NCI-H510A treated with DMSO at 0.1 percent for 48 hours (cell line): ENCODE data around the gene PDCD1LG2.
"Not testable (repeated sequence)": the region's sequence is repeated elsewhere in the genome, so short reads cannot be mapped to it uniquely, and the experiment has no call there.

Source experiments
- DNase-seq: peaks from one replicate; lab custom pipeline; 2025; lab: John Stamatoyannopoulos, UW

Gene PDCD1LG2

DNA sequence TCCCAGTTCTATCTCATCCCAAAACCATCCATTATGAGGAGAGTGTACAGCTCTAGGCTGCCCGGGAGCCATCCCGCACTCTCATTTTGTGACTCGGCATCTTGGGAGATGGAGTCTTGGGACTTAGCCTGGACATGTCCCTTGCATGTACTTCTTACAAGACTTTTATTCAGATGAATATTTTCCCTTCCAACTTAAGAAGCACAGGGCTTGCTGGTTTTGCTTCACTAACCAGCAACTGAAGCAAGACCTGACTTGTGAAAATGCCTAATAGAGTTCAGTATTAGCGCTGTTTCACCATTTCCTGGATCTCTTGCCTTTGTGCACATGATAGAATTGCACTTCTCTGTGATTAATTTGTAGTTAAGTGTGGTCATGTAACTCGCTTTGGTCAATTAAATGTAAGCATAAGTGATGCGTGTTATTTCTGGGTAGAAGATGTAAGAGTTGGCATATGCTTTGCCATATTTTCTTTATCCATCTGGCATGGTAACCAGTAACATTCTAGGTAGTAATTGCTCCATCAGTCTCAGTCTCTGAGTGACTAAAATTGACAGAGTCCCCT, 55.8 kb downstream of the PDCD1LG2 start:
- no peak for DNase-seq

DNA sequence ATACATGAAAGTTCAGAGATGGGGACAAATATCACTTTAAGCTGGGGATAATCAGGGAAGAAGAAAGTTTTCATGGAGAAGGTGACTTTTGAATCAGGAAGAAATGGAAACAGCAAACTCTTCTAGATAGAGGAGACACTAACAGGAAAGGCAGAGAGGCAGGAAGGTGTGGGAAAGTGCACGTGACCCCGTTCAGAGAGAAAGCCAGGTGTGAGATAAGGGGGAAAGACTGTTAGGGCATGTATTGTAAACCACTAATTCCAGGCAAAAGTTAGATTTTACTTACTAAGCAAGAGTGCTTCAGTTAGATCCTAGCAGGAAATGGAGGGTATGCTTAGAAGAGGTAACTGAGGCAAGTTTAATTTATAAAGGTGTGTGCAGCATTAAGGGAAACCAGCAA, 58.5 kb downstream of the PDCD1LG2 start:
- no peak for DNase-seq

DNA sequence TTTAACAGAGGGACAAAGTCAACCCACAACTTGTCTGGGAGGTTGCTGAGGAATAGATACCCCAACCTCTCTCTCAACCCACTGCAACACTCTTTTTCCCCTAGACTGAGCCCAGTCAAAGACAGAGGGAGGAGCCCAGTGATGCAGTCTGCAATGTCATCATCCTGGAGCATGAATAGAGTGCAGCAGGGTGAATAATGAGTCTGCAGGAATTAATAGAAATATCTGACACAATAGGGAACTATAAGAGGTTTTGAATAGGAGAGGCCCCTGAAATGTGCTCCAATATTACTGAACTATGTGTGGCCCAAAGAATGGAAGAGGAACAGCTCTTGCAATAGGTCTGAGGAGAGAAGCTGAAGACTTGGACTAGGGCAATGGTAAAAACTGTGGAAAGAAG, 59.1 kb downstream of the PDCD1LG2 start:
- DNase-seq = no peak

GRCh38 chr9:5569891-5570290, 59.6 kb downstream of the PDCD1LG2 start:
- DNase-seq = no peak

GRCh38 chr9:5571629-5572232, 61.4 kb downstream of the PDCD1LG2 start:
- no peak for DNase-seq

DNA sequence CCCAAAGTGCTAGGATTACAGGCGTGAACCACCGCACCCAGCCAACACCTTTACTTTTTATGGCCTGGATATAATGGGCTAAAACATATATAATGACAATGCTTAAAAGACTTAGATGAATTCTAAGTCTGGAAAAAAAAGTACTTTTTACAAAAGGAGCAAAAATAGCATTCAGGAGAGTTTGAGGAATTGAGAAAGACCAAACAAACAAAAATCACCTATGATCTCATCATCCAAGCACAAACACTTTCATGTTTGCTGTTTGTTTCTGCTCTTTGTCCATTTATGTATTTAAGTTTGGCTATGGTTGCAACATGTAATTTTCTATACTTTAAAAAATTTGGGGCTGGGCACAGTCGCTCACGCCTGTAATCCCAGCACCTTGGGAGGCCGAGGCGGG, 63.8 kb downstream of the PDCD1LG2 start:
- DNase-seq = no peak

DNA sequence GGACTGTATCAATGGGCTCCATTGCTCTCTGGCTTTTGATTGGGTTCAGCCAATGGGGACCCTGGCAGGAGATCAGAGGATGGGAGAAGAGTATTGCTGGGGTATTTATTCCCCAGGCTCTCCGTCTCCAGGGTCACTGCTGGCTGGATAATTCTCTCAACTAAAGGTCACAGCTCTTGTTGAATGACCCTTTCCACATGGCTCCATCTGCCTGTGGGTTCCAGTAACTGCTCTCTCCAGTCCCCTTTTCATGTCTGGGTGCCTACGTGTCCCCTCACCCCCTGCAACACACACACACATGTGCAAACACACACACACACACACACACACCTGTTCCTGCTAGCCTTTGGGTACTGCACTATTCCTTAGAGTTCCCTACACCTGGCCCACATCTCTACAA, 64.7 kb downstream of the PDCD1LG2 start:
- no peak for DNase-seq

DNA sequence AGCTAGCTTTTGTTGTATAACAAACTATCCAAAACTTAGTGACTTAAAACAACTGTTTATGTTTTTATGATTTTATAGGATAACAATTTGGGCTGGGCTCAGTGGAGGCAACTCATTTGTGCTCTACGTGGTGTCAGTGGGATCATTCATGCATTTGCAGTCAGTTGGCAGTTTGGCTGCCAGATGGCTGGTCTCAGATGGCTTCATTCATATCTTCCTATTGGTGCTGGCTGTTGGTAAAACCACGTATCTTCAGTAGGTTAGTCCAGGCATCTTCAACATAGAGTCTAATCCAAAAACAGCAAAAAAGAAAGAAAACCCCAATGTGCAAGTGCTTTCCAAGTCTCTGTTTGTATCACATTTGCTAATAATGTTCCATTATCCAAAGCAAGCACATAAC, 66.9 kb downstream of the PDCD1LG2 start:
- DNase-seq = no peak

DNA sequence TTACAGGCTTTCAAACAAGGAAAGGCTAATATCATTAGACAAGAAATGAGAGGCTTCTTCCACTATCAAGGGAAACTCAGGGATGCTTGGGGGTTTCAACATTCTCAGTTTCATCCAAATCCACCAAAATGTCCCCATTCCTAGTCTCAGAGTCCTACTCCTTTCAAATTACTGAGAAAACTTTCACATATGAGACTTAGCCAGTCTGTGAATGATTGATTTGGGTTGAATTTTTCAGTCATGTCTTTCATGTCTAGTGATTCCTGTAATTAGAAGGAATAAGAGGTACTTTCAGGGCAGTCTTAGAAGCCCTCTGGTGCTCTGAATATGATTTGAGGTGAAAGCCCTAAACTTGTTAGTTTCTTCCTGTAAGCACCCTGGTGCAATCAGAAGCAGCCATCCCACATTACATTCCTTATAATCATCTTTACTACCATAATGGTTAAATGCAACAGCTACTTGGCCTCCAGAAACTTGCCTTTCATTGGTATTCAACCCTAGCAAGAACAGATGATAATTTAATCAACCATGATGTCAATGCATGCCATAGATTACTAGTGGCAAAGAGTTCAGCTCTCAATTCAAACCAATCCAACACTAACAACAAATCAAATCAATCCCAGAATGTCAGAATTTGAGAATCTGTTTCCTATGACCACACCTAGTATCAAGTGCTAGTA, 67.8 kb downstream of the PDCD1LG2 start:
- DNase-seq = no peak

DNA sequence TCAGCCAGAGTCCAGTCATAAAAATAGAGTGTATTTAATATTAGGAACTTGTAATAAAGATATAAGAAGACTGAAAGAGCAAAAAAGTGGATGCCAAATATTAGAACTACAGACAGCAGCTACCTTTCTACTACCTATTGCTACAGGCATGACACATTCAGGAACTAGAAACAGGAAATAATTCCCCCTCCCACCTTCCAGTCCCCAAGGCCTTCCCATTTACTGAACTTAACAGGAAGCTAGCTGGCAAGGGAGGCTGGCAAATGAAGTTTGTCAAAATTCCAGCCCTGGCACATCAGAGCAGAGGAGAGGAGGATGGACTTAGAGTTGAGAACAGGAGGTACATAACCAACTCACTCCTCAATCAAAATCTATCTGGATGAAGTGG, 68.4 kb downstream of the PDCD1LG2 start:
- no peak for DNase-seq

- DNase-seq = no peak
Observed at GRCh38 chr9:5579881-5580280, 69.5 kb downstream of the PDCD1LG2 start.

DNA sequence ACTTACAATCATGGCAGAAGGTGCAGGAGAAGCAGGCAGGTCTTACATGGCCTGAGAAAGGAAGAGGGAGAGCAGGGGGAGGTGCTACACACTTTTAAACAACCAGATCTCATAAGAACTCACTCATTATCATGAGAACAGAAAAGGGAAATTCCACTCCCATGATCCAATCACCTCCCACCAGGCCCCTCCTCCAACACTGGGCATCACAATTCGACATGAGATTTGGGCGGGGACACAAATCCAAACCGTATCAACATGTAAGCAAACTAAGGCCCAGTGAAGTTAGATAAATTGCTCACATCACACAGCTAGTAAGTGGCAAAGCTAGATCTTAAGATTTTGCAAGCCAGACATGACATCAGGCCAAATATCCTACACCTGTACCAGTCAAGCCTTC, 70.3 kb downstream of the PDCD1LG2 start:
- no peak for DNase-seq

DNA sequence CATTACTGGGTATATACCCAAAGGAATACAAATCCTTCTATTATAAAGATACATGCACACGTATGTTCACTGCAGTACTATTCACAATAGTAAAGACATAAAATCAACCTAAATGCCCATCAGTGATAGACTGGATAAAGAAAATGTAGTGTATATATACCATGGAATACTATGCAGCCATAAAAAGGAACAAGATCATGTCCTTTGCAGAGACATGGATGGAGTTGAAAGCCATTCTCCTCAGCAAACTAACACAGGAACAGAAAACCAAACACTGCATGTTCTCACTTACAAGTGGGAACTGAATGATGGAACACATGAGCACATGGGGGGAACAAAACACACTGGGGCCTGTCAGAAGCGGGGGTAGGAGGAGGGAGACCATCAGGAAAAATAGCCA, 71.4 kb downstream of the PDCD1LG2 start:
- not testable (repeated sequence) for DNase-seq

DNA sequence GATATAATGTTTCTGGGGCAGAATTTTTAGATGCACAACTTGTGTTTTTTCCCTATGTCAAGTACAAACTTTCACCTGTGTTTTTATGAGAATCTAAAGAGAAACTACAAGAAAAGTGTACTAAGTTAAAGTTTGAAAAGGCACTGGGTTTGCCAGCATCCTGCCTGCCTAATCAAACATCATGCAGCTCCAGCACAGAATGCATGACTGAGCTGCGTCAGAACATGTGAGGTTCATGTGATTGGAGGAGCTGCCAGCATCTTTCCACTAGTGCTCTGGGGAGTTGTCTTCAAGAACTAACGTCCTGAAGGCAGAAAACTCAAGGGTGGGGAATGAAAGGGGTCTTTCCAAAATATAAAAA, 72.5 kb downstream of the PDCD1LG2 start:
- DNase-seq = no peak

- no peak for DNase-seq
Observed at GRCh38 chr9:5586391-5586802, 76.1 kb downstream of the PDCD1LG2 start.

- DNase-seq = no peak
Observed at GRCh38 chr9:5587024-5587423, 76.7 kb downstream of the PDCD1LG2 start.

- no peak for DNase-seq
Observed at GRCh38 chr9:5592231-5592630, 81.9 kb downstream of the PDCD1LG2 start.

DNA sequence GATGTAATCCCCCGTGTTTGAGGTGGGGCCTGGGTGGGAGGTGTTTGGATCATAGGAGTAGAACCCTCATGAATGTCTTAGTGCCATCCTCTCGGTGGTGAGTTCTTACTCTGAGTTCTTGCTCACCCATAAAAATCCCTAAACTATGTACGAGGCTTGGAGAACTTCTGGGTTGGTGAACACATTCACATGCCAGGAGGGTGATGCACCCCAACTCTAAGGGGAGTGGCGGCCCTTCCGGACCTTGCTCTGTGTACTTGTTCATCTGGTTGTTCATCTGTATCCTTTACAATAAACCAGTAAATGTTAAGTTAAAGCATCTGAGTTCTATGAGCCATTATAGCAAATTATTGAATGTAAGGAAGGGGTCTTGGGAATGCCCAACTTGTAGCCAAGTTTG, 82.6 kb downstream of the PDCD1LG2 start:
- no peak for DNase-seq

DNA sequence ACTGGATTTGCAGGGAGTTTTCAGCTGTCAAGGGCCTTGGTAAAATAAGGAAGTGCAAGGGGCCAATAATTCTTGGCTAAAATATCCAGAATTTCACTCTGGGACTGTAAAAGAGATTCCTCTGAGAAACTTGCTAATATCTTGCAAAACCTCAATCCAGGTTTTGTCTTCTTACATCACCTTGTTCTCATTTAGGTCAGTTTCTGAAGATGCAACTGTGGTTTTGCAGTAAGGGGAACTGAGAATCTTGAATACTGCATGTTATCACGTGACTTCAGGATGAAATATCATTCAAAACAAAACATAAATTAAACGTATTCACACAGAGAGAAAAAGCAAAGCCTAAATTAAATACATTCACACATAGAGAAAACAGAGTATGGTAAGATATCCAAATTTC, 83.6 kb downstream of the PDCD1LG2 start:
- no peak for DNase-seq

- no peak for DNase-seq
Observed at GRCh38 chr9:5596173-5596572, 85.8 kb downstream of the PDCD1LG2 start.

DNA sequence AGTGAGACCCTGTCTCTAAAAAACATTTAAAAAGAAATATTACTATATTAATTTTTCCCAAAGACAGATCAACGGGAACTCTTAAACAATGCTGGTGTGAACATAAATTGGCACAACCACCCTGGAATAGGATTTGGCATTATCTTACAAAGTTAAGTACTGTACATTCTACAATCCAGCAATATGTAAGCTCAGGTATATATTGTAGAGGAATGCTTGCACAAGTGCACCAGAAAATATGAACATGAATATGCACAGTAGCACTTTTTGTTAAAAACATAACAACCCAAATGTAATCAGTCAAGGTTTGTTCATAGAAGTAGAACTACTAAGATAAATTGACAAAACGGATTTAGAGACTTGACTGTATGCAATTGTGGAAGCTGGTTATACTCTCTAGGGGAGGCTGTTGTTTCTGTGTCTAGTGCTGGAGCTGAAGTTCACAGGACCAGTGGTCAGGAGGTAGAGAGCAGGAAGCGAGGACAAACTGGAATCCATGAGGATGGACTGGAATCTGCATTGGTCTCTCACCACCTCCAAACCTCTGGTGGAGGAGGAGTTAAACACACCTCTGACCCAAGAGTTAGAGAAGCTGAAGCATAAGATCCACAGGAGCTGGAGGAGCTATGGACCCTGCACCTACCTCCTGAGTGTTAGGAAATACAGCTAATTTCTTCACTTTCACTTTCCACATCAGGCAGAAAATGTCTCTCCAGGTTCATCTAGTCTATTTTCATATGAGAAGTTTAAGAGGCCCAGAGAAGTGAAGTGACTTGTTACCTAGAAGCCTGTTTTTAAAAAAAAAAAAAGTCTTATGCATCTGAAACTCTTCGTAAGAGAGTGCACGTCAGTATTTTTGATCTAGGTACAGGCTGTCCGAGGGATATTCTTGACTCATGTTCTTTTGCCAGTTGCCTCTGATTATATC, 98.2 kb downstream of the PDCD1LG2 start:
- no peak for DNase-seq

GRCh38 chr9:5609226-5609596, 98.9 kb downstream of the PDCD1LG2 start:
- no peak for DNase-seq

DNA sequence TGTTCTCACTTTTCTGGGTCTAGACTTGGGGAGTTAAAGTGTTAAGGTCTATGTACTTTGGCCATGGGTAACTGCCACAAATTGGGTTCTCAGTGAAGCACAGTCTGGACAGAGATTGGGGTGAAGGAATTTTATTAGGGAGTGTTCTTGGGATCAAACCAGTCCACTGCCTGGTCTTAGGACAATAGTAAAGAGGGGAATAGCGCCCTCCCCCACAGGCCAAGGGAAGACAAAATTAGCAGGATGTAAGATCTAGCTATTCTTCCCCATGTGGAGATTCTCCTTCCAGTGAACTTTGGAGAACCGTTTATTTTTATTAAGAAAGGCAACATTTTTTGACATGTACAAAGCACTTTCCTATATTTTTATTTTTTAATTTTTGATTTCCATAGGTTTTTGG, 100.2 kb downstream of the PDCD1LG2 start:
- no peak for DNase-seq
